HCT116 (cell line): ENCODE measurements around the gene ANKS1A. TPM values are rescaled to one million over a fixed set of nuclear protein-coding genes. Genes with fewer than 3 reads are reported as not detected.
A peak's percentile ranks its signal among the peaks of the same experiment; 100 is the strongest.

Experiments used
- ATAC-seq: fragments of 200-7000 bp; cut with Tn5 transposase; 2 replicates; pipeline ENCODE4 v1.9.1; 2020; ENCODE audit warnings: mild to moderate bottlenecking, moderate library complexity
- BruUV-seq: library from RNA; stranded (reverse); fragments of 400-500 nt; replicated peaks from 2 replicates; lab custom pipeline; 2021; lab: Mats Ljungman, UMichigan
- CTCF ChIA-PET: fragments of 300-600 bp; sonication (Branson Sonifier 250); formaldehyde crosslinking; loops from one replicate; lab custom pipeline; 2021; ENCODE audit warnings: antibody characterized with exemption; lab: Charles Lee
- POLR2A ChIA-PET: fragments of 300-600, 350-600 bp; sonication (Branson Sonifier 250); formaldehyde crosslinking; loops from one replicate; lab custom pipeline; 2021; ENCODE audit warnings: antibody characterized with exemption; lab: Charles Lee
- RAD21 ChIA-PET, 2 experiments: fragments of 300-600 bp; sonication (Branson Sonifier 250); formaldehyde crosslinking; loops; one replicate each; lab custom pipeline; 2023; ENCODE audit warnings: low total read pairs in 2 of 2; ENCODE audit not compliant: uncharacterized antibody in 2 of 2, unreplicated experiment in 2 of 2, low non-redundant PET in 1 of 2; lab: Charles Lee
- DNase-seq: peaks from one replicate; pipeline ENCODE4 v3.0.0-alpha.2; 2010; ENCODE audit warnings: low read depth, low spot score
- H2AFZ ChIP-seq: fragments of 200-600 bp; shearing (Covaris generic), sonication (generic); 2 replicates; pipeline ENCODE4 v1.6.1; 2017; ENCODE audit warnings: low read depth, mixed run types, mixed read lengths, antibody characterized with exemption, low read length; ENCODE audit not compliant: poor library complexity, severe bottlenecking
- H3K27ac ChIP-seq: 2 replicates; pipeline ENCODE4 v1.5.1; 2012; ENCODE audit warnings: low read depth, low read length
- H3K27me3 ChIP-seq: fragments of 200-600 bp; sonication (generic); 2 replicates; pipeline ENCODE4 v1.6.1; 2016; ENCODE audit warnings: mixed run types, low read length, mixed read lengths; ENCODE audit not compliant: insufficient read depth
- H3K36me3 ChIP-seq, 2 experiments: fragments of 200-500 bp in 1 of 2; fragments of 200-600 bp in 1 of 2; sonication (Bioruptor generic) in 1 of 2; sonication (generic) in 1 of 2; 2 replicates each; pipeline versions ENCODE4 v1.5.1 to v1.6.1; 2014 to 2016; ENCODE audit warnings: low read length in 2 of 2, inconsistent platforms in 1 of 2, mixed read lengths in 1 of 2, mixed run types in 1 of 2; ENCODE audit not compliant: insufficient read depth in 2 of 2, control insufficient read depth in 1 of 2
- H3K4me1 ChIP-seq, 2 experiments: fragments of 200-600 bp in 1 of 2; sonication (generic) in 1 of 2; 2 replicates each; pipeline versions ENCODE4 v1.5.1 to v1.6.1; 2012 to 2017; ENCODE audit warnings: low read length in 2 of 2, inconsistent platforms in 1 of 2, mild to moderate bottlenecking in 1 of 2, mixed read lengths in 1 of 2, mixed run types in 1 of 2, moderate library complexity in 1 of 2; ENCODE audit not compliant: insufficient read depth in 2 of 2, control insufficient read depth in 1 of 2
- H3K4me2 ChIP-seq: fragments of 200-600 bp; sonication (generic); 2 replicates; pipeline ENCODE4 v1.6.1; 2017; ENCODE audit warnings: mixed run types, low read length, mixed read lengths
- H3K4me3 ChIP-seq, 2 experiments: fragments of 200-600 bp in 1 of 2; sonication (generic) in 1 of 2; replicated peaks in 1 of 2; 2 replicates each; pipeline ENCODE4 v1.5.1; 2011 to 2016; ENCODE audit warnings: low read length in 2 of 2, control low read depth in 1 of 2, low read depth in 1 of 2, mild to moderate bottlenecking in 1 of 2, mixed read lengths in 1 of 2, mixed run types in 1 of 2
- H3K79me2 ChIP-seq: fragments of 200-600 bp; sonication (generic); 2 replicates; pipeline ENCODE4 v1.6.1; 2017; ENCODE audit warnings: mild to moderate bottlenecking, mixed run types, low read length, moderate library complexity, mixed read lengths; ENCODE audit not compliant: insufficient read depth
- H3K9ac ChIP-seq: fragments of 200-600 bp; sonication (generic); 2 replicates; pipeline ENCODE4 v1.6.1; 2016; ENCODE audit warnings: low read length, mixed read lengths
- H3K9me2 ChIP-seq: fragments of 200-600 bp; sonication (generic), shearing (Covaris generic); 2 replicates; pipeline ENCODE4 v1.6.1; 2017; ENCODE audit warnings: mixed run types, mild to moderate bottlenecking, moderate library complexity; ENCODE audit not compliant: insufficient read depth
- H3K9me3 ChIP-seq, 2 experiments: fragments of 200-500 bp in 1 of 2; fragments of 200-600 bp in 1 of 2; sonication (Bioruptor generic) in 1 of 2; sonication (generic) in 1 of 2; 2 replicates each; pipeline ENCODE4 v1.6.1; 2014 to 2017; ENCODE audit warnings: low read length in 2 of 2, mixed read lengths in 2 of 2, inconsistent platforms in 1 of 2, low read depth in 1 of 2, mild to moderate bottlenecking in 1 of 2, mixed run types in 1 of 2, moderate library complexity in 1 of 2; ENCODE audit not compliant: control insufficient read depth in 1 of 2, insufficient read depth in 1 of 2
- H4K20me1 ChIP-seq: fragments of 200-600 bp; sonication (generic), shearing (Covaris generic); 2 replicates; pipeline ENCODE4 v1.6.1; 2017; ENCODE audit warnings: mixed run types, mild to moderate bottlenecking, moderate library complexity; ENCODE audit not compliant: insufficient read depth
- CBX3 ChIP-seq: IDR thresholded peaks from 2 replicates; pipeline ENCODE4 v1.6.1; 2012; ENCODE audit warnings: low read depth
- CEBPB ChIP-seq: IDR thresholded peaks from 2 replicates; pipeline ENCODE4 v1.6.1; 2012; ENCODE audit warnings: low read depth
- ELF1 ChIP-seq: IDR thresholded peaks from 2 replicates; pipeline ENCODE4 v1.6.1; 2012; ENCODE audit warnings: low read depth, borderline replicate concordance
- EZH2phosphoT487 ChIP-seq: fragments of 200-600 bp; IDR thresholded peaks from 2 replicates; pipeline ENCODE4 v1.6.1; 2018; ENCODE audit warnings: antibody characterized with exemption, borderline replicate concordance
- FOSL1 ChIP-seq: IDR thresholded peaks from 2 replicates; pipeline ENCODE4 v1.6.1; 2012; ENCODE audit warnings: low read depth
- JUND ChIP-seq: IDR thresholded peaks from 2 replicates; pipeline ENCODE4 v1.6.1; 2012
- SIN3A ChIP-seq: IDR thresholded peaks from 2 replicates; pipeline ENCODE4 v1.6.1; 2012; ENCODE audit warnings: low read depth
- SP1 ChIP-seq: IDR thresholded peaks from 2 replicates; pipeline ENCODE4 v1.6.1; 2012; ENCODE audit warnings: low read depth
- ZFX ChIP-seq: fragments of 450-650 bp; IDR thresholded peaks from 2 replicates; pipeline ENCODE4 v1.6.1; 2017
- intact Hi-C: fragments of 100-400 bp; cut with micrococcal nuclease; formaldehyde crosslinking; loops from 2 replicates; pipeline ENCODE4 v1.10.0; 2022
- total RNA-seq: library from RNA; stranded (reverse); gene quantifications from one replicate; pipeline ENCODE4 v1.2.1, GENCODE V29; 2021; ENCODE audit not compliant: unreplicated experiment

ANKS1A gene
- total RNA-seq, 1 experiment from 2014 or later = 20.6 TPM

DNA sequence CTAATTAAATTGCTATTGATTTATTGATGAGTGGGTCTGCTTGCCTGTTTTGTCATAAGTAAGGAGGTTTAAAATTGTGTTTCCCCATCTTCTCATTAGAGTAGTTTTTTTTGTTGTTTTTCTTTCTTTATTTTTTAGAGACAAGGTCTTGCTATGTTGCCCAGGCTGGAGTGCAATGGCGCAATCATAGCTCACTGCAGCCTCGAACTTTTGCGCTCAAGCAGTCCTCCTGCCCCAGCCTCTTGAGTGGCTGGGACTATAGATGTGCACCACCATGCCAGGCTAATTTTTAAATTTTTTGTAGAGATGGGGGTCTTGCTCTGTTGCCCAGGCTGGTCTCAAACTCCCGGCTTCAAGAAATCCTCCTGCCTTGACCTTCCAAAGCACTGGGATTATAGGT lies 31.0 kb downstream of the ANKS1A start:
- intact Hi-C loops = no loop called here
- ChIA-PET POLR2A (no interaction called here), RAD21 (no interaction called here), CTCF (no interaction called here)
- Histone ChIP-seq H3K9me2 (no peaks in the 10 kb centered on the region), H3K4me3 (no peak overlapping the region), H3K27ac (no peak overlapping the region), H3K27me3 (no peaks in the 10 kb centered on the region), H3K9ac (no peak overlapping the region), H3K4me1 (peaks cover 0 to 12% of the 10 kb centered on the region in 2 experiments; a peak in 2 of 4 replicates), H3K36me3 (no peaks in the 10 kb centered on the region), H3K9me3 (no peaks in the 10 kb centered on the region), H2AFZ (no peak overlapping the region), H3K79me2 (peaks cover 26% of the 10 kb centered on the region; the same call in 1 of the 2 replicates), H3K4me2 (no peak overlapping the region), H4K20me1 (no peaks in the 10 kb centered on the region; the same call in 1 of the 2 replicates)
- BruUV-seq = no TSS peak
- ATAC-seq = no peak
- no peak for DNase-seq
- TF ChIP-seq CEBPB (no peak), ELF1 (no peak), ZFX (no peak), JUND (no peak), FOSL1 (no peak), SP1 (no peak), EZH2phosphoT487 (no peak)

DNA sequence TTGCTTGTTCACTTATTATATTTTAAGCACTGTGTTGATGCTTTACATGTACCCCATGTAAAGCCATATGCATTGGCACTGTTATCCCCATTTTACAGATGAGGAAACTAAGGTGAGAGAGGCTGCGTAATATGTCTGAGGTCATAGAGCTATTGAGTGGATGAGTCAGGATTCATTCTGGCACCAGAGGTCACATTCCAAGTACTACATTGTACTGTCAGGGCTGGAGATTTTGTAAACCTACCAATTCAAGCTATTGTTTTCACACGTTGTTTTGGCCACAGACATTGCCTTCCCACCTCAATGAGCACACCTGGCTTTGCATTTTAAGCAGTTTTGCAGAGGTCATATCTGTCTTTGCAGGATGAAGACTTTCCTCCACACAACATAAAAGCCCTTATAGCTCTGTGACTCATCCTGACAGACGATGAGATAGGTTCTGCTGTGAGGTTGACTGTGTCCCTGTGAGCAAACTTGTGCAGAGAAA lies 33.2 kb downstream of the ANKS1A start:
- no peaks in the 10 kb centered on the region for H3K36me3 ChIP-seq
- RAD21 ChIA-PET = no interaction called here

More for the DNA sequence above, 33.2 kb downstream of the ANKS1A start:
- H3K9me3 ChIP-seq = no peaks in the 10 kb centered on the region
- H3K9me2 ChIP-seq = no peaks in the 10 kb centered on the region
- H2AFZ ChIP-seq = no peak overlapping the region
- CTCF ChIA-PET = no interaction called here
- TF ChIP-seq CEBPB = peak; percentile 33; the same call in 1 of the 2 replicates
- no peak for TF ChIP-seq SIN3A
- peak; percentile 46; the same call in 1 of the 2 replicates for TF ChIP-seq CBX3
- no peak overlapping the region for H3K4me3 ChIP-seq
- no TSS peak for BruUV-seq
- no peaks in the 10 kb centered on the region; the same call in 1 of the 2 replicates for H4K20me1 ChIP-seq
- no peak overlapping the region for H3K4me2 ChIP-seq
- DNase-seq (no peak), ATAC-seq (peak; percentile 65)
- H3K27ac ChIP-seq = no peak overlapping the region
- H3K9ac ChIP-seq = no peak overlapping the region
- POLR2A ChIA-PET = interaction anchor here (0.7 kb wide), 1 partner anchor 17 kb away, joined by 3 read pairs; no protein-coding TSS in a partner anchor
- H3K4me1 ChIP-seq = peaks cover 0 to 22% of the 10 kb centered on the region in 2 experiments; a peak in 2 of 4 replicates
- peaks cover 17% of the 10 kb centered on the region for H3K79me2 ChIP-seq
- intact Hi-C loops = no loop called here
- no peaks in the 10 kb centered on the region for H3K27me3 ChIP-seq
